HUES6 (cell line): ENCODE data around the gene COMMD2.

Source experiments
- H3K27ac ChIP-seq: 2 replicates; pipeline ENCODE4 v1.7.0; 2013; ENCODE audit warnings: low read depth, mild to moderate bottlenecking, low read length, inconsistent platforms
- H3K27me3 ChIP-seq: 2 replicates; pipeline ENCODE4 v1.6.1; 2013; ENCODE audit warnings: low read length; ENCODE audit not compliant: control insufficient read depth, insufficient read depth
- H3K36me3 ChIP-seq: 2 replicates; pipeline ENCODE4 v1.6.1; 2013; ENCODE audit warnings: low read length; ENCODE audit not compliant: control insufficient read depth, insufficient read depth
- H3K4me1 ChIP-seq: 2 replicates; pipeline ENCODE4 v1.6.1; 2013; ENCODE audit warnings: low read length; ENCODE audit not compliant: control insufficient read depth, insufficient read depth
- H3K4me3 ChIP-seq: 2 replicates; pipeline ENCODE4 v1.5.1; 2013; ENCODE audit warnings: low read depth, low read length
- H3K9ac ChIP-seq: one replicate; pipeline ENCODE4 v1.6.1; 2013; ENCODE audit warnings: mild to moderate bottlenecking, low read length
- H3K9me3 ChIP-seq: 2 replicates; pipeline ENCODE4 v1.6.1; 2013; ENCODE audit warnings: low read depth, low read length; ENCODE audit not compliant: control insufficient read depth, insufficient read depth

COMMD2 gene

GRCh38 chr3:149702691-149703441, 49.4 kb downstream of the COMMD2 start:
- Histone ChIP-seq H3K36me3 (no peaks in the 10 kb centered on the region), H3K9me3 (peaks cover 18% of the 10 kb centered on the region), H3K27ac (no peak overlapping the region), H3K9ac (no peak overlapping the region), H3K4me3 (no peak overlapping the region), H3K27me3 (no peaks in the 10 kb centered on the region), H3K4me1 (peaks cover 12% of the 10 kb centered on the region; the same call in 1 of the 2 replicates)

GRCh38 chr3:149701977-149702350, 50.3 kb downstream of the COMMD2 start:
- Histone ChIP-seq H3K27ac (no peak overlapping the region), H3K4me1 (peaks cover 3% of the 10 kb centered on the region; the same call in 1 of the 2 replicates), H3K4me3 (no peak overlapping the region), H3K27me3 (no peaks in the 10 kb centered on the region), H3K36me3 (no peaks in the 10 kb centered on the region), H3K9me3 (peaks cover 26% of the 10 kb centered on the region), H3K9ac (no peak overlapping the region)

DNA sequence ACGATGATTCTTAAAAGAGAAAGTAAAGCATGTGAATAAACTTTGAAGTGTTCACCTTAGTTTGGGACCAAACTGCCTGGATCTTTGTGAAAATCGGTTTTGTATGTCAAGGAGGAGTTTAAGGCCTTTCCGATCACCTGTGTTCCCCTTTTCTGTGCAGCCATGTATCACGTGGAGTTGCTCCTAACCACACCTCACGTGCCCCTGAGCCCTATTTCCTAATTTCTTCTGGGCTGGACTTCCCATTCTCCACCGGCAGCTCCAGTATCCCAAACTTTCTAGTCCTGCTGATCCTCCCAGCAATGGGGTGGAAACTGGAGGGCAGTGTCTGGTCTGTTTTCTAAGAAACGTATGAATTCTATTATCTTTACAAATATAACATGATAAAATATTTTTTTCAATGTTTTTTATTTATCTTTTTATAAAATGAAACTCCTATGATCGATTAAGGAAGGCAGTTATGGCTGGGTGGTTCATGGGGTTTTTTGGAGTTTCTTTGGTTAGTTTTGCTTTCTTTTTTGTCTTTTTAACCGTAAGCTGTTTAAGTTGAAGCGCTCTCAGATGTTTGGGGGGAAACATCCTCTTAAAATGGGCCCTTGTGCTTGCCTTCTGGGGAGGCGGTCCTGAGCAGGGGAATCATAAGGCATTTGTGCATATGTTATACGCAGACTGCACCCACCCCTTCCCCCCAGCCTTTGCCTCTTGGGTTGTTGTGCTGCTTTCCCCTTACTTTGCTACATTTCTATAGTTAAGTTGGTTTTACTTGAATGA, 50.9 kb downstream of the COMMD2 start:
- H3K9me3 ChIP-seq: peaks cover 29% of the 10 kb centered on the region
- no peak overlapping the region for H3K27ac ChIP-seq
- no peak overlapping the region for H3K4me3 ChIP-seq
- no peaks in the 10 kb centered on the region for H3K27me3 ChIP-seq
- no peak overlapping the region for H3K9ac ChIP-seq
- no peaks in the 10 kb centered on the region for H3K36me3 ChIP-seq
- H3K4me1 ChIP-seq: no peaks in the 10 kb centered on the region; the same call in 1 of the 2 replicates
